Activated CD8-positive, alpha-beta T cell treated with anti-CD3 and anti-CD28 coated beads for 36 hours (primary cell): ENCODE measurements around the gene PKHD1. TPM values are rescaled to one million over a fixed set of nuclear protein-coding genes. Genes with fewer than 3 reads are reported as not detected.

ENCODE experiments used
- ATAC-seq: fragments of 200-7000 bp; cut with Tn5 transposase; one replicate; pipeline ENCODE4 v1.10.0; 2021; ENCODE audit warnings: mild to moderate bottlenecking, moderate library complexity
- CTCF ChIA-PET: fragments of 350-600 bp; sonication (Branson Sonifier 250); formaldehyde crosslinking; loops from one replicate; lab custom pipeline; 2021; ENCODE audit warnings: antibody characterized with exemption; lab: Charles Lee
- POLR2A ChIA-PET: fragments of 350-600 bp; sonication (Branson Sonifier 250); formaldehyde crosslinking; loops from one replicate; lab custom pipeline; 2021; ENCODE audit warnings: antibody characterized with exemption; lab: Charles Lee
- DNase-seq: peaks from one replicate; pipeline ENCODE4 v3.0.0-alpha.2; 2020
- H3K27ac Mint-ChIP-seq: one replicate; pipeline ENCODE4 v1.8.0; 2021; ENCODE audit warnings: mild to moderate bottlenecking, mixed read lengths
- H3K27me3 Mint-ChIP-seq: one replicate; pipeline ENCODE4 v1.8.0; 2021; ENCODE audit warnings: mixed read lengths
- H3K36me3 Mint-ChIP-seq: one replicate; pipeline ENCODE4 v1.8.0; 2021; ENCODE audit warnings: low read depth, mixed read lengths
- H3K4me1 Mint-ChIP-seq: one replicate; pipeline ENCODE4 v1.8.0; 2021; ENCODE audit warnings: low read depth, mixed read lengths
- H3K4me3 Mint-ChIP-seq: one replicate; pipeline ENCODE4 v1.8.0; 2021; ENCODE audit warnings: mild to moderate bottlenecking, moderate library complexity, mixed read lengths
- H3K9me3 Mint-ChIP-seq: one replicate; pipeline ENCODE4 v1.8.0; 2021; ENCODE audit warnings: mixed read lengths
- CTCF ChIP-seq: fragments of 200-600 bp; IDR thresholded peaks from one replicate; pipeline ENCODE4 v1.8.0; 2022; ENCODE audit warnings: antibody characterized with exemption, mild to moderate bottlenecking
- intact Hi-C: fragments of 100-400 bp; cut with micrococcal nuclease; formaldehyde crosslinking; loops from one replicate; pipeline ENCODE4 v1.10.0; 2022
- total RNA-seq, 2 experiments: library from RNA; stranded (reverse); gene quantifications; one replicate each; pipeline ENCODE4 v1.2.3, GENCODE V29; 2021

Gene PKHD1
- total RNA-seq, 2 experiments from 2014 or later: not detected

- intact Hi-C loops: no loop called here
- no peaks in the 10 kb centered on the region for H3K36me3 Mint-ChIP-seq
- CTCF ChIA-PET: no interaction called here
- H3K27me3 Mint-ChIP-seq: no peaks in the 10 kb centered on the region
- no peak overlapping the region for H3K27ac Mint-ChIP-seq
- ATAC-seq: no peak
- TF ChIP-seq CTCF: no peak
- POLR2A ChIA-PET: no interaction called here
- no peak overlapping the region for H3K4me3 Mint-ChIP-seq
- H3K9me3 Mint-ChIP-seq: no peaks in the 10 kb centered on the region
- DNase-seq: no peak
- H3K4me1 Mint-ChIP-seq: no peaks in the 10 kb centered on the region
Measured at GRCh38 chr6:51841626-51842025, 245.8 kb downstream of the PKHD1 start.

- H3K27ac Mint-ChIP-seq: no peak overlapping the region
- no peaks in the 10 kb centered on the region for H3K9me3 Mint-ChIP-seq
- no peaks in the 10 kb centered on the region for H3K4me1 Mint-ChIP-seq
- no peak overlapping the region for H3K4me3 Mint-ChIP-seq
- no peak for TF ChIP-seq CTCF
- no peaks in the 10 kb centered on the region for H3K36me3 Mint-ChIP-seq
- POLR2A ChIA-PET: no interaction called here
- ATAC-seq (no peak), DNase-seq (no peak)
- CTCF ChIA-PET: no interaction called here
- H3K27me3 Mint-ChIP-seq: no peaks in the 10 kb centered on the region
- intact Hi-C loops: no loop called here
Measured at GRCh38 chr6:51839726-51840374, 247.6 kb downstream of the PKHD1 start.

- no peaks in the 10 kb centered on the region for H3K4me1 Mint-ChIP-seq
- H3K4me3 Mint-ChIP-seq: no peak overlapping the region
- H3K27ac Mint-ChIP-seq: no peak overlapping the region
- no peak for TF ChIP-seq CTCF
- no peaks in the 10 kb centered on the region for H3K9me3 Mint-ChIP-seq
- CTCF ChIA-PET: no interaction called here
- DNase-seq (no peak), ATAC-seq (no peak)
- intact Hi-C loops: no loop called here
- no peaks in the 10 kb centered on the region for H3K36me3 Mint-ChIP-seq
- POLR2A ChIA-PET: no interaction called here
- H3K27me3 Mint-ChIP-seq: peaks cover 2% of the 10 kb centered on the region
Measured at GRCh38 chr6:51830666-51831065, 256.7 kb downstream of the PKHD1 start.

- no peak overlapping the region for H3K27ac Mint-ChIP-seq
- no peaks in the 10 kb centered on the region for H3K9me3 Mint-ChIP-seq
- no peaks in the 10 kb centered on the region for H3K36me3 Mint-ChIP-seq
- no peak for TF ChIP-seq CTCF
- ChIA-PET CTCF (no interaction called here), POLR2A (no interaction called here)
- no peak overlapping the region for H3K4me3 Mint-ChIP-seq
- no peaks in the 10 kb centered on the region for H3K4me1 Mint-ChIP-seq
- H3K27me3 Mint-ChIP-seq: peaks cover 2% of the 10 kb centered on the region
- ATAC-seq (no peak), DNase-seq (no peak)
- intact Hi-C loops: no loop called here
Measured at GRCh38 chr6:51827580-51827979, 259.8 kb downstream of the PKHD1 start.

GRCh38 chr6:51824940-51825339 lies 262.5 kb downstream of the PKHD1 start:
- no peak for ATAC-seq

More at GRCh38 chr6:51824940-51825339, 262.5 kb downstream of the PKHD1 start:
- TF ChIP-seq CTCF: no peak
- DNase-seq: no peak
- no peaks in the 10 kb centered on the region for H3K9me3 Mint-ChIP-seq
- H3K27ac Mint-ChIP-seq: no peak overlapping the region
- H3K4me3 Mint-ChIP-seq: no peak overlapping the region
- H3K4me1 Mint-ChIP-seq: no peaks in the 10 kb centered on the region
- ChIA-PET POLR2A (no interaction called here), CTCF (no interaction called here)
- intact Hi-C loops: no loop called here
- peaks cover 2% of the 10 kb centered on the region for H3K27me3 Mint-ChIP-seq
- H3K36me3 Mint-ChIP-seq: no peaks in the 10 kb centered on the region
